AG08395 (cell line): ENCODE measurements around the gene MMS19.
A peak's percentile ranks its signal among the peaks of the same experiment; 100 is the strongest.
"Not testable (repeated sequence)": the region's sequence is repeated elsewhere in the genome, so short reads cannot be mapped to it uniquely, and the experiment has no call there.

Source experiments
- DNase-seq: peaks from one replicate; pipeline ENCODE4 v3.0.0; 2012; ENCODE audit warnings: mixed read lengths, low spot score

MMS19 gene

DNA sequence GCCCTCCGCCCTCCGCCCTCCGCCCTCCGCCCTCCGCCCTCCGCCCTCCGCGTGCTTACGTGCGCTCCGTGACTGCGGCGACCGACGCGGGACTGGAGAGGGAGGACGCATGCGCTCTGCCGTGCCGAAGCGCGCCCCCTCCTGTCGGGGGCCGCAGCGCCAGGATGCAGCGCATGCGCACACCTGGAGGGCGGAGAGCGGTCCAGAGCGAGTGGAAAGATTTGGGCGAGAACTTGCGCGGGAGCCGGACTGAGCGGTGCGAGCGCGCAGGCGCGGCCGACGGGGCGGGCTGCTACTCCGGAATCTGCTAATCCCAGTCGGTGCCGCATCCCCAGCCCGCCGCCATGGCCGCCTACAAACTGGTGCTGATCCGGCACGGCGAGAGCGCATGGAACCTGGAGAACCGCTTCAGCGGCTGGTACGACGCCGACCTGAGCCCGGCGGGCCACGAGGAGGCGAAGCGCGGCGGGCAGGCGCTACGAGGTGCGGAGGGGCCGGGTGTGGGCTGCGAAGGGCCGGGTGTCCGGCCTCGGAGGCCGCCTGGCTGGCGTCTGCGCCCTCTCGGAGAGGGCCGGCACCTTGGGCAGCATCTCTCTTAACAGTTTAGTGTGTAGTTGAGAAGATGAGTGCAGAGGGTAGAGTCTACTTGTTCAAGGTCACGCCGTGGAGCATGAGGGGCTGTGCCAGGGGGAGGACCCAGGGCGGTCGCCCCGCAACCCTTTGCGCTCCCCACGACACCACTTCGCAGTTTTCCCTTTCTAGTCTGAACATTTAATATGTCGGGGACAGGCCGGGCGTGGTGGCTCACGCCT, 72.1 kb downstream of the MMS19 start, which contains the start of gene PGAM1:
PGAM1 (plus strand) TSS at position 228 of the 812 bp plus-strand sequence; CDS start at position 345, 117 bp downstream.
- DNase-seq: peak; percentile 100

DNA sequence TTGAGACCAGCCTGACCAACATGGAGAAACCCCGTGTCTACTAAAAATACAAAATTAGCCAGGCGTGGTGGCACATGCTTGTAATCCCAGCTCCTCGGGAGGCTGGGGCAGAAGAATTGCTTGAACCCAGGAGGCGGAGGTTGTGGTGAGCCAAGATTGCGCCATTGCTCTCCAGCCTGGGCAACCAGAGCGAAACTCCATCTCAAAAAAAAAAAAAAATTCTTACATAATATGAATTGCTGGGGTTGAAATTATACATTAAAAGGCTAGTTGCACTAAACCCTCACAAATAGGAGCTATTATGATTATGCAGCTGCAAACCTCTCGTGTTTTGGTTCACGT, 74.5 kb downstream of the MMS19 start:
- DNase-seq: not testable (repeated sequence)

DNA sequence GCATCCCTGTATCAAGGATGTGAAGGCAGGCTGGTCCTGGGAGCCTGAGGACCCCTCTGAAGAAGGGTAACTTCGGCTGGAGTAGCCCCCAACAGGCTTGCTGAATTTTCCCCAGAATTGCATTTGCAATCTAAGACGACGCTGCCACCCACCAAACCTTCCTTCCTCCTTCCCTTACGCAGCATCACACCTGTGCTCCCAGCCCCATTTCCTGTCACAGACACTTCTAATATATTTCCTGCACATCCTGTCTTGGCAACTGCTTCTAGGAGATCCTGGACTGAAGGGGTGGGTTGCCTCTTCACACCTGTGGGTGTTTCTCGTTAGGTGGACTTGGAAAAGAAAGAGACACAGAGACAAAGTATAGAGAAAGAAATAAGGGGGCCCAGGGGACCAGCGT, 81.7 kb downstream of the MMS19 start:
- no peak for DNase-seq

DNA sequence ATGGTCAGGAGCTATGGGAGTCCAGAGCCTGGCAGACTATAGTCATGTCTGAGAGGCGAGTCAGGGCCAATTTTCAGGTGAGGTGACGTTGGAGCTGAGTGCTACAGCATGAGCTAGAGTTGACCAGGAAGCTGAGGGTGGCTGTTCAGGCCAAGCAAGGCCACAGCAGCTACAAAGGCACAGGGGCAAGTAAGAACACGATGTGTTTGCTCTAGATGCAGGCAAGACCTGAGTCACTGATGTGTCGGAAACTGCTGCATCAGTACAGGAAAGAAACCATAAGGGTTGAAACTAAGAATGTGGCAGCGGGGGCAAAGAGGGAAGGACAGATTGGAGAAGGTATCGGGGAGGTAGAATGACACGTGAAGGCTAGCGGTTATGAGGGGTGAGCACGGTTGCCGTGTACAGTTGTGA, 85.3 kb downstream of the MMS19 start:
- no peak for DNase-seq

DNA sequence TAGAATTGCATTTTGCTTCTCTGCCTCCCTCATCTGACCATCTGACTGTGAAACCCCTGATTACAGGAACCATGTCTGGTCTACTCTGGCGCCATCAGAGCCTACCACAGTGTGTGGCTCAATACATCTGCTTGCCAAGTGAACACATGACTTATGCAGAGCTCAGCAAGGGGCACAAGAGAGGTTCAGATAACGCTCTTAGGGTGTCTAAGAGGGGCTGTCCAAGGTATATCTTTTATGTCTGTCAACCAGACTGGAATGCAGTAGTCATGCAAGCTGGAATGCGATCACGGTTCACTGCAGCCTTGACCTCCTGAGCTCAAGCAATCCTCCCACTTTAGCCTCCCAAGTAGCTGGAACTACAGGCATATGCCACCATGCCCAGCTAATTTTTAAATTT, 86.8 kb downstream of the MMS19 start:
- no peak for DNase-seq

DNA sequence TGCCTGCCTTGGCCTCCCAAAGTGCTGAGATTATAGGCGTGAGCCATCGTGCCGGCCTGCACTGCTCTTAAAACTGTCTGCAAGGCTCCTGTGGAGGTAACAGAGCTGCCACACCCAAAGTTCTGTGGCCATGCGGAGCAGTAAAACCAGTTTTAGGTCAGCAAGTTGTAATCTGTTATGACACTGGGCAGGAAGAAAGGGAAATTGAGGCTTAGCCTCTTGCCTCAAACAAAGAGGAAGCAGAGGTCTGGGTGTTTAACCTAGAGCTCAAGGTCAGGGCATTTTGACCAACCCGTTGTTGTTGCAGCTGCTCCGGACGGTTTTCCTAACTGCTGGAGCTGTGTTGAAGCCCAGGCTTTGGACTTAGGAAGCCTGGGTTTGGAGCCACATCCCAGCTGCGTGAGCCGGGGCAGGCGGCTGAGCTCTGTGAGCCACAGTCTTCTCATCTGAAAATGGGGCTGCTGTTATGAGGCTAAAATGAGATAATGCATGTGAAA, 89.7 kb downstream of the MMS19 start:
- DNase-seq: no peak
